ENCODE data around the gene VASN. TPM values are rescaled to one million over a fixed set of nuclear protein-coding genes. Genes with fewer than 3 reads are reported as not detected.
A peak's percentile ranks its signal among the peaks of the same experiment; 100 is the strongest.
"Not testable (repeated sequence)": the region's sequence is repeated elsewhere in the genome, so short reads cannot be mapped to it uniquely, and the experiment has no call there.

VASN gene
- total RNA-seq, 5 donors from 2014 or later (not counting 1 experiment from before 2014, with no cell fraction given), result 0.38 to 0.89 (median 0.56) TPM

DNA sequence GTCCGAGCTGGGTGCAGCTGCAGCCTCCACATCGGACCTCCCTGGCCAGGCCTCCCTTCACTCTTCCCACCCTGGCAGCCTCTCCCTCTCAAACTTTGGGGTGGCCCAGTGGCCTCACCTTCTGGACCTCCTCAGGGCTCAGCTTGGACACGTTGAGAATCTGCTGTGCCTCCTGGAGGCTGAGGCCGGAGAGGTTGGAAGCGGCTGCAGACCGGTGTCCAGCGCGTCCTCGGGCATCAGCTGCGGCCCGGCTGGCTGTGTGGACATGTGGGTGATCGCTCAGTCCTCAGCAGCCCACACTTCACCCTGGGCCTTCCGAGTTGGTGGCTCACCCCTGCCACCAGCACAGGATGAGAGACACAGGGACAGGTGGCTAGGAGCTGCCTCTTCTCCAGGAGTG lies 30.4 kb upstream of the VASN start:
- peaks cover 0 to 19% (median 15%) of the 10 kb centered on the region in 3 donors for H3K4me1 Mint-ChIP-seq
- WGBS (ENCODE audit: insufficient coverage), result 94% methylated on average over 12 of the region's 13 CpGs
- no peaks in the 10 kb centered on the region for H3K27me3 Mint-ChIP-seq
- ATAC-seq (replicated peaks in 1 of 4) (no peak), DNase-seq (no peak)
- no peak overlapping the region for H3K27ac Mint-ChIP-seq
- Histone ChIP-seq H3K27me3 (replicated peaks in 1 of 2; ENCODE audit: control insufficient read depth in 2 of 2, extremely low read depth in 1 of 2, insufficient read depth in 2 of 2, low read length in 1 of 2) (no peaks in the 10 kb centered on the region), H3K27ac (ENCODE audit: low read length) (no peak overlapping the region), H3K4me3 (ENCODE audit: control insufficient read depth in 1 of 2, extremely low read depth in 1 of 2, low read length in 1 of 2) (no peak overlapping the region), H3K36me3 (ENCODE audit: control insufficient read depth in 2 of 2, extremely low read depth in 1 of 2, insufficient read depth in 1 of 2, low read length in 1 of 2) (peaks cover 19 to 30% of the 10 kb centered on the region in 2 donors), H3K9me3 (no peaks in the 10 kb centered on the region), H3K4me1 (ENCODE audit: control insufficient read depth in 1 of 2, extremely low read depth in 1 of 2, insufficient read depth in 2 of 2, low read length in 2 of 2) (peaks cover 0 to 10% of the 10 kb centered on the region in 2 experiments)
- H3K9me3 Mint-ChIP-seq, result no peaks in the 10 kb centered on the region
- no peaks in the 10 kb centered on the region for H3K36me3 Mint-ChIP-seq
- ChIA-PET POLR2A (no interaction called here), CTCF (interaction anchor here (0.6 kb wide), 2 partner anchors 15 to 343 kb away, joined by 3 to 7 read pairs; no protein-coding TSS in a partner anchor)
- H3K4me3 Mint-ChIP-seq, result no peak overlapping the region

DNA sequence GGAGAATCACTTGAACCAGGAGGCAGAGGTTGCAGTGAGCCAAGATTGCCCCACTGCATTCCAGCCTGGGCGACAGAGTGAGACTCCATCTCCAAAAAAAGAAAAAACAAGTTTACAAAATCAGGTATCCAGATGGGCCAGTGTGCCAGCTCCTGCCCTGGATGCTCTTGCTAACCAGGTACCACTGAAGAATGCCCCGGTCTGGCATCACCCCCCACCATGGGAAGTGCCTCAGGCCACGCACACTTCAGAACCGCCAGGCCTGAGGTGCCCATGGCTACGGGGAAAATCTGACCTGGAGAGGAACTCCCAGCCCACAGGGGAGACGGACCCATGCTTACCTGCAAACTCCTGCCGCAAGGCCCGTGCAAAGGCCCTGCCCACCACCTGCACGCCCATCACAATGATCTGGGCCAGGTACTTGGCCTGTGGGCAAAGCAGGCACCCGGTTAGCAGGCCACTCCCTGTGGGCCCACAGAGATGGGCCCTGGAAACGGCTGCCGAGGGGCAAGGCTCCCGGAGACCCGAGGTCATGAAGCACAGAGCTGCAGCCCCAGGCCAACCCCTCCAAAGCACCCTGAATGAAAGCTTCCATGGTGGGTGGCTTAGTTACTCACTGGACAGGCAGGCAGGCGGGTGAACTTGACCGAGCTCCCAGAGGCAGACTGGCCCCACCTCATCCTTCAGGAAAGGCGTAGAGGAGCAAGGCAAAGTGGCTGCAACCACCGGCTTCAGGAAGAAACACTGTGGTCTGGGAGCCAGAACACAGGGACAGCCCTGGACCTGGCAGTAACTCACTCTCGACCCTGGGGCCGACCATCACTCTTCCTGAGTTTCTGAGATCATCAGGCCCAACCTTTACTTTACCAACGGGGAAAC lies 28.5 kb upstream of the VASN start:
- no peak for DNase-seq

DNA sequence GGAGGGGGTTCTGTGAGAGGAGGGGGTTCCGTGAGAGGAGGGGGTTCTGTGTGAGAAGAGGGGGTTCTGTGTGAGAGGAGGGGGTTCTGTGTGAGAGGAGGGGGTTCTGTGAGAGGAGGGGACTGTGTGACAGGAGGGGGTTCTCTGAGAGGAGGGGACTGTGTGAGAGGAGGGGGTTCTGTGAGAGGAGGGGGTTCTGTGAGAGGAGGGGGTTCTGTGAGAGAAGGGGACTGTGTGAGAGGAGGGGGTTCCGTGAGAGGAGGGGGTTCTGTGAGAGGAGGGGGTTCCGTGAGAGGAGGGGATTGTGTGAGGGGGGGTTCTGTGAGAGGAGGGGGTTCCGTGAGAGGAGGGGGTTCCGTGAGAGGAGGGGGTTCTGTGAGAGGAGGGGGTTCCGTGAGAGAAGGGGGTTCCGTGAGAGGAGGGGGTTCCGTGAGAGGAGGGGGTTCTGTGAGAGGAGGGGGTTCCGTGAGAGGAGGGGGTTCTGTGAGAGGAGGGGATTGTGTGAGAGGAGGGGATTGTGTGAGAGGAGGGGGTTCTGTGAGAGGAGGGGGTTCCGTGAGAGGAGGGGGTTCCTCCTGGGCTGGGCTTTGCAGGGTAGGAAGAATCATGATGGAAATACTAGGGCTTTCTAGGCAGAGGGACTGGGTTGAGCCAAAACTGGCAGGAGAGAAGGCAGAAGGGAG lies 27.2 kb upstream of the VASN start:
- 53% methylated on average over 4 of the region's 10 CpGs for WGBS (ENCODE audit: insufficient coverage)
- CTCF ChIA-PET; H3K9me3 Mint-ChIP-seq; H3K27ac Mint-ChIP-seq; H3K36me3 Mint-ChIP-seq; POLR2A ChIA-PET; DNase-seq; H3K27me3 Mint-ChIP-seq; ATAC-seq (replicated peaks in 1 of 4); H3K4me3 ChIP-seq (ENCODE audit: control insufficient read depth in 1 of 2, extremely low read depth in 1 of 2, low read length in 1 of 2); H3K27ac ChIP-seq (ENCODE audit: low read length); H3K9me3 ChIP-seq; H3K4me3 Mint-ChIP-seq; H3K27me3 ChIP-seq (replicated peaks in 1 of 2; ENCODE audit: control insufficient read depth in 2 of 2, extremely low read depth in 1 of 2, insufficient read depth in 2 of 2, low read length in 1 of 2): not testable (repeated sequence)
- H3K4me1 Mint-ChIP-seq, result peaks cover 12 to 37% (median 31%) of the 10 kb centered on the region in 3 donors
- Histone ChIP-seq H3K36me3 (ENCODE audit: control insufficient read depth in 2 of 2, extremely low read depth in 1 of 2, insufficient read depth in 1 of 2, low read length in 1 of 2) (peaks cover 12 to 25% of the 10 kb centered on the region in 2 donors), H3K4me1 (ENCODE audit: control insufficient read depth in 1 of 2, extremely low read depth in 1 of 2, insufficient read depth in 2 of 2, low read length in 2 of 2) (peaks cover 0 to 22% of the 10 kb centered on the region in 2 experiments)

More for the DNA sequence above, 28.5 kb upstream of the VASN start:
- 98% methylated on average over 19 of the region's 21 CpGs for WGBS (ENCODE audit: insufficient coverage)
- H3K27ac ChIP-seq (ENCODE audit: low read length), result peak overlapping the region; percentile 29
- POLR2A ChIA-PET, result no interaction called here
- peaks cover 5 to 30% (median 25%) of the 10 kb centered on the region in 3 donors for H3K4me1 Mint-ChIP-seq
- peaks cover 0 to 16% of the 10 kb centered on the region in 2 experiments for H3K4me1 ChIP-seq (ENCODE audit: control insufficient read depth in 1 of 2, extremely low read depth in 1 of 2, insufficient read depth in 2 of 2, low read length in 2 of 2)
- H3K36me3 Mint-ChIP-seq, result no peaks in the 10 kb centered on the region
- H3K9me3 Mint-ChIP-seq, result no peaks in the 10 kb centered on the region
- H3K9me3 ChIP-seq, result no peaks in the 10 kb centered on the region
- ATAC-seq (replicated peaks in 1 of 4), result no peak
- no peak overlapping the region for H3K4me3 Mint-ChIP-seq
- no peaks in the 10 kb centered on the region for H3K27me3 ChIP-seq (replicated peaks in 1 of 2; ENCODE audit: control insufficient read depth in 2 of 2, extremely low read depth in 1 of 2, insufficient read depth in 2 of 2, low read length in 1 of 2)
- no peak overlapping the region for H3K4me3 ChIP-seq (ENCODE audit: control insufficient read depth in 1 of 2, extremely low read depth in 1 of 2, low read length in 1 of 2)
- H3K36me3 ChIP-seq (ENCODE audit: control insufficient read depth in 2 of 2, extremely low read depth in 1 of 2, insufficient read depth in 1 of 2, low read length in 1 of 2), result peaks cover 19 to 32% of the 10 kb centered on the region in 2 donors
- CTCF ChIA-PET, result no interaction called here
- H3K27me3 Mint-ChIP-seq, result no peaks in the 10 kb centered on the region
- no peak overlapping the region for H3K27ac Mint-ChIP-seq

DNA sequence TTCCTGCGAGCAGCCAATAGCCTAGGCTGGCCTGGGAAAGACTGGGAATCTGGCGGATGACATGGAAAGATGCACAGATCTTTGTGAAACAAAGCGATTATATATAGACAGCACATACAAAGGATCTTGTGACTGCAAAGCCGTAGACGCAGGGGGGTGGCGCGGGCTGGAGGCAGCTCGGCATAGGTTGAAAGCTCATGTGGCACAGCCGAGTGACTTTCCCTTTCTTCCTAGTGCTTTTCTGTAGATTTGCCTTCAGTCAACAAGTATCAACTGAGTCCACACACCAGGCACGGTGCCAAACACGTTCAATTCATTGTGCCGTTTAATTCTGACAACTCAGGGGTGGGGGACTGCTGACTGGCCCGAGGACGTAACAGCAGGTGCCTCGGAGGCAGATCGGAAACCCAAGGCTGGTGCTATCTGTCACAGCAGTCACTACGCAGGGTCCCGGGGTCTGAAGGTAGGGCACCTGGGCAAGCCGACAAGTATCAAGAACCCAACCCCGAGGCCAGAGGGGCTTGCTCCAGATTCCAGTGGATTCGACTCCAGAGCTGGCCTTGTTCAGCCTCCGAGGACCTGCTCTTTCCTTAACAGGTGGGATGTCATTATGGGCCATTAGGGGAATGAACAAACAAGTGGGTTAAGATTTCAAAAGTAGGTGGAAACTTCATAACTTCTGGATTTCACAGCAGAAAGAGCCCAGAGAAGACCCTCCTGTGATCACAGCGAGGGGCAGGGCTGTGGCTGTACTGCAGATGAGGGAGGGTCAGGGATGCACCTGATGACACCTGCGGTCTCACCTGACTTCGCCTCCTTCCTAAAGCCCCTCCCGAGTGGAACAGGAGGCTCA lies 26.4 kb upstream of the VASN start:
- Histone ChIP-seq H3K9me3 (no peaks in the 10 kb centered on the region), H3K4me3 (ENCODE audit: control insufficient read depth in 1 of 2, extremely low read depth in 1 of 2, low read length in 1 of 2) (no peak overlapping the region), H3K36me3 (ENCODE audit: control insufficient read depth in 2 of 2, extremely low read depth in 1 of 2, insufficient read depth in 1 of 2, low read length in 1 of 2) (peaks cover 7 to 18% of the 10 kb centered on the region in 2 donors), H3K27me3 (replicated peaks in 1 of 2; ENCODE audit: control insufficient read depth in 2 of 2, extremely low read depth in 1 of 2, insufficient read depth in 2 of 2, low read length in 1 of 2) (no peaks in the 10 kb centered on the region), H3K27ac (ENCODE audit: low read length) (no peak overlapping the region), H3K4me1 (ENCODE audit: control insufficient read depth in 1 of 2, extremely low read depth in 1 of 2, insufficient read depth in 2 of 2, low read length in 2 of 2) (peaks cover 6 to 30% of the 10 kb centered on the region in 2 experiments)
- H3K4me3 Mint-ChIP-seq, result no peak overlapping the region
- peaks cover 4% of the 10 kb centered on the region for H3K36me3 Mint-ChIP-seq
- ChIA-PET POLR2A (no interaction called here), CTCF (no interaction called here)
- ATAC-seq (replicated peaks in 1 of 4) (peak in 1 of 4 experiments; percentile 9), DNase-seq (no peak)
- peaks cover 12 to 43% (median 36%) of the 10 kb centered on the region in 3 donors for H3K4me1 Mint-ChIP-seq
- H3K27ac Mint-ChIP-seq, result no peak overlapping the region
- WGBS (ENCODE audit: insufficient coverage), result 95% methylated on average over 22 of the region's 26 CpGs
- H3K9me3 Mint-ChIP-seq, result no peaks in the 10 kb centered on the region
- no peaks in the 10 kb centered on the region for H3K27me3 Mint-ChIP-seq

DNA sequence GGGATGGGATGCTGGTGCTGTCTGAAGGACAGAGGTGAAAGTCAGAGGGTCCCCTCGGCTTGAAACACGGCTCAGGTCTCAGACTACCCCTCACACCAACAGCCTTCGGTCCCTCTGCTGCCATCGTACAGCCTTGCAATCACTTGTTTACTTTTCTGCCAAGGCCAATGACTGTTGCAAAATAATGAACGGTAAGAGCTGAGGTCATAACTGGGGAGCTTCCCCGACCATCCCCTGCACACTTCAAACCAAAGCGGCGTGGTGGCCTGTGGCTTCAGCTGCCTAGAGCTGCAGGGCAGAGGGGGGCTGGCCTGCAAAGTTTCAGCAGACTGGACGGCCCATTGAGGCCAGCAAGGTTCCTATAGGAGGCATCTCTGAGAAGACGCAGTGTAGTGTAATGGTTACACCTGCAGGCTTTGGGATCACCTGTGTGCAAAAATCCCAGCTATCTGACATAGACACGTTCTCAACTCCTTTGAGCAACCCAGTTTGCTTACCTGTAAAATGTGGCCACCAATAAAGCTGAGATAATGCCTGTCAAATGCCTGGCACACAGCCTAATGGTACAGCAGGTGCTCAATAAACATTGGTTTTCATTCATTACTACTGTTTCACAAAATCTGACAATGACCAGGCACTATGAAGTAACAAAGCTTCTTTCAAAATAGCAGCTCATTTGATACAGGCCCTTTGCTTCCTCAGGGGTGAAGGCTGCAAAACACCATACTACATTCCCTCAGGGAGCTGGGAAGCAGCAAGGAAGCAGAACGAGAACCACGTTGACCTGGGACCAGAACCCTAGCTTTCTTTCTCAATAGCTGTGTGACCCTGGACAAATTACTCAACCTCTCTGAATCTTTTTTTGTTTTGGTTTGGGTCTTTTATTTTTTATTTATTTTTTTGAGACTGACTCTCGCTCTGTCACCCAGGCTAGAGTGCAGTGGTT lies 25.5 kb upstream of the VASN start:
- peaks cover 3 to 10% of the 10 kb centered on the region in 2 donors for H3K36me3 ChIP-seq (ENCODE audit: control insufficient read depth in 2 of 2, extremely low read depth in 1 of 2, insufficient read depth in 1 of 2, low read length in 1 of 2)
- no peaks in the 10 kb centered on the region for H3K27me3 ChIP-seq (replicated peaks in 1 of 2; ENCODE audit: control insufficient read depth in 2 of 2, extremely low read depth in 1 of 2, insufficient read depth in 2 of 2, low read length in 1 of 2)
- Mint-ChIP-seq H3K27me3 (no peaks in the 10 kb centered on the region), H3K4me3 (no peak overlapping the region), H3K27ac (no peak overlapping the region), H3K9me3 (no peaks in the 10 kb centered on the region), H3K4me1 (peaks cover 16 to 48% (median 42%) of the 10 kb centered on the region in 3 donors), H3K36me3 (peaks cover 4% of the 10 kb centered on the region)
- H3K27ac ChIP-seq (ENCODE audit: low read length), result no peak overlapping the region
- H3K4me3 ChIP-seq (ENCODE audit: control insufficient read depth in 1 of 2, extremely low read depth in 1 of 2, low read length in 1 of 2), result no peak overlapping the region
- no peak for ATAC-seq (replicated peaks in 1 of 4)
- H3K4me1 ChIP-seq (ENCODE audit: control insufficient read depth in 1 of 2, extremely low read depth in 1 of 2, insufficient read depth in 2 of 2, low read length in 2 of 2), result peaks cover 8 to 36% of the 10 kb centered on the region in 2 experiments
- H3K9me3 ChIP-seq, result no peaks in the 10 kb centered on the region
- WGBS (ENCODE audit: insufficient coverage), result 92% methylated on average over 4 of the region's 14 CpGs
- no peak for DNase-seq
- POLR2A ChIA-PET, result no interaction called here
- CTCF ChIA-PET, result no interaction called here
